Heart left ventricle (tissue), 13 donors: ENCODE data around the gene CMTR2.

Experiments used
- POLR2A ChIP-seq, 2 donors: fragments of 450-650 bp; IDR thresholded peaks; one replicate each; pipeline ENCODE4 v1.6.1; 2017; ENCODE audit warnings: antibody characterized with exemption in 2 of 2, mild to moderate bottlenecking in 2 of 2, moderate library complexity in 2 of 2
- TF ChIP-seq, protein P1 (sequence below), 12 donors: fragments of 200-600 bp; sonication (generic) in 4 of 12; IDR thresholded peaks; one replicate each; pipeline versions ENCODE4 v1.5.0 to v1.8.0; 2018 to 2022; ENCODE audit warnings: antibody characterized with exemption in 12 of 12, mild to moderate bottlenecking in 5 of 12
- donor health status: ischemic (EF 13 %, LVEDD 7.1; RV severe dilation, severe dysfunction).
- donor health status: DM: no; HTN: yes; CAD: no.
- donor health status: DM: no; HTN: no; CAD: no.
- donor health status: ischemic (EF 25% LVEDD 6.9; RV normal size, moderate dysfunction).
- donor health status: ischemic (EF 25% LVEDD 5.7; RV mildly dilated, moderate dysfunction).
- donor health status: ischemic (EF 35%, LVEDD 5.7; RV mildly dilated, moderate dysfunction).
- donor health status: nonischemic (EF 11% LVEDD 7.7; RV severe dilation, severe dysfunction).
- donor health status: DM: yes; HTN: yes; CAD: no.
- donor health status: PGD.
- donor health status: ischemic (EF 29% LVEDD 5.4; RV normal size, mild dysfunction).
- donor health status: nonischemic (EF 23%, LVEDD 6.1; RV moderate dilation, normal function).

DNA sequence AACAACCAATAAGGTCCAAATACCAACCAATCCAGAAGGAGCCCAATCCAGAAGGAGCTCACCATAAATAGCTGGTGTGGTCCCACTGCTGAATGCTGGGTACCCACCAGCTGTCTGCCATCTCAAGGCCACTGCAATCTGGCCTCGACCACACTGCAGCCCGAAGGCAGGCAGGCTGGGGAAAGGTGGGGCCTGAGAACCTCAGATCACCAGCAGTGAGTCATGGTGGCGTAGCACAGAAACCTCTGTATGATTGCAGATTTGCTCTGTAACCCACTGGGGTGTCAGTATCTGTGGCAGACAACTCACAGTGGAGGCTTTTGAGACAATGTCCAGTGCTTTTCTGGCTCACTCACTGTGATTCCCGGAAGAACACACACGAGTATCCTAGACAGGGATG, 14.7 kb upstream of the CMTR2 start:
- TF ChIP-seq, protein P1, sequence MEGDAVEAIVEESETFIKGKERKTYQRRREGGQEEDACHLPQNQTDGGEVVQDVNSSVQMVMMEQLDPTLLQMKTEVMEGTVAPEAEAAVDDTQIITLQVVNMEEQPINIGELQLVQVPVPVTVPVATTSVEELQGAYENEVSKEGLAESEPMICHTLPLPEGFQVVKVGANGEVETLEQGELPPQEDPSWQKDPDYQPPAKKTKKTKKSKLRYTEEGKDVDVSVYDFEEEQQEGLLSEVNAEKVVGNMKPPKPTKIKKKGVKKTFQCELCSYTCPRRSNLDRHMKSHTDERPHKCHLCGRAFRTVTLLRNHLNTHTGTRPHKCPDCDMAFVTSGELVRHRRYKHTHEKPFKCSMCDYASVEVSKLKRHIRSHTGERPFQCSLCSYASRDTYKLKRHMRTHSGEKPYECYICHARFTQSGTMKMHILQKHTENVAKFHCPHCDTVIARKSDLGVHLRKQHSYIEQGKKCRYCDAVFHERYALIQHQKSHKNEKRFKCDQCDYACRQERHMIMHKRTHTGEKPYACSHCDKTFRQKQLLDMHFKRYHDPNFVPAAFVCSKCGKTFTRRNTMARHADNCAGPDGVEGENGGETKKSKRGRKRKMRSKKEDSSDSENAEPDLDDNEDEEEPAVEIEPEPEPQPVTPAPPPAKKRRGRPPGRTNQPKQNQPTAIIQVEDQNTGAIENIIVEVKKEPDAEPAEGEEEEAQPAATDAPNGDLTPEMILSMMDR (IDR thresholded peaks at IDR 0.05): no peak
- TF ChIP-seq POLR2A (IDR thresholded peaks at IDR 0.05): no peak
